SK-N-SH treated with all-trans-retinoic acid at 6 μM for 48 hours (cell line): ENCODE results near the gene PNPLA8.
"Not testable (repeated sequence)": the region's sequence is repeated elsewhere in the genome, so short reads cannot be mapped to it uniquely, and the experiment has no call there.

Experiments
- ATAC-seq: fragments of 200-7000 bp; cut with Tn5 transposase; 3 replicates; pipeline ENCODE4 v1.9.1; 2020; ENCODE audit warnings: mild to moderate bottlenecking, moderate library complexity
- ARNTL ChIP-seq: fragments of 450-650 bp; formaldehyde crosslinking; IDR thresholded peaks from 2 replicates; pipeline ENCODE4 v1.5.0; 2020; ENCODE audit warnings: low read depth, mild to moderate bottlenecking, moderate library complexity, borderline replicate concordance
- BACH2 ChIP-seq: fragments of 250-450 bp; sonication (Bioruptor Pico); IDR thresholded peaks from 2 replicates; pipeline ENCODE4 v1.9.0; 2021; ENCODE audit warnings: mild to moderate bottlenecking, borderline replicate concordance
- CREB5 ChIP-seq: fragments of 250-450 bp; sonication (Bioruptor Pico); IDR thresholded peaks from 2 replicates; pipeline ENCODE4 v1.5.1; 2020; ENCODE audit warnings: low read depth, mild to moderate bottlenecking, moderate library complexity
- CSDC2 ChIP-seq: fragments of 250-450 bp; sonication (Bioruptor Pico); IDR thresholded peaks from 2 replicates; pipeline ENCODE4 v1.5.0; 2020; ENCODE audit warnings: mild to moderate bottlenecking, moderate library complexity
- CSRNP3 ChIP-seq: fragments of 250-450 bp; sonication (Bioruptor Pico); IDR thresholded peaks from 2 replicates; pipeline ENCODE4 v1.5.1; 2021; ENCODE audit warnings: mild to moderate bottlenecking, moderate library complexity
- GLIS3 ChIP-seq: fragments of 250-450 bp; sonication (Bioruptor Pico); IDR thresholded peaks from 2 replicates; pipeline ENCODE4 v1.5.0; 2020; ENCODE audit warnings: mild to moderate bottlenecking, moderate library complexity
- ISL1 ChIP-seq: fragments of 250-450 bp; sonication (Bioruptor Pico); IDR thresholded peaks from 2 replicates; pipeline ENCODE4 v2.1.2; 2022; ENCODE audit warnings: mild to moderate bottlenecking, moderate library complexity
- PATZ1 ChIP-seq: fragments of 250-450 bp; sonication (Bioruptor Pico); IDR thresholded peaks from 2 replicates; pipeline ENCODE4 v1.8.0; 2020; ENCODE audit warnings: mild to moderate bottlenecking, moderate library complexity, borderline replicate concordance
- POU6F1 ChIP-seq: fragments of 250-450 bp; sonication (Bioruptor Pico); IDR thresholded peaks from 2 replicates; pipeline ENCODE4 v1.8.0; 2021; ENCODE audit warnings: low read depth, mild to moderate bottlenecking, moderate library complexity, borderline replicate concordance
- PPARA ChIP-seq: fragments of 250-450 bp; sonication (Bioruptor Pico); IDR thresholded peaks from 2 replicates; pipeline ENCODE4 v1.5.0; 2020; ENCODE audit warnings: mild to moderate bottlenecking, borderline replicate concordance
- RARB ChIP-seq: fragments of 250-450 bp; sonication (Bioruptor Pico); IDR thresholded peaks from 2 replicates; pipeline ENCODE4 v1.8.0; 2021; ENCODE audit warnings: mild to moderate bottlenecking, moderate library complexity
- TCF4 ChIP-seq: fragments of 250-450 bp; sonication (Bioruptor Pico); IDR thresholded peaks from 2 replicates; pipeline ENCODE4 v1.8.0; 2021; ENCODE audit warnings: mild to moderate bottlenecking, moderate library complexity, borderline replicate concordance
- TOX ChIP-seq: fragments of 250-450 bp; sonication (Bioruptor Pico); IDR thresholded peaks from 2 replicates; pipeline ENCODE4 v1.8.0; 2021; ENCODE audit warnings: mild to moderate bottlenecking, moderate library complexity, borderline replicate concordance
- TSHZ2 ChIP-seq: fragments of 250-450 bp; sonication (Bioruptor Pico); IDR thresholded peaks from 2 replicates; pipeline ENCODE4 v1.5.0; 2020; ENCODE audit warnings: mild to moderate bottlenecking, moderate library complexity
- ZC3H10 ChIP-seq: fragments of 250-450 bp; sonication (Bioruptor Pico); IDR thresholded peaks from 2 replicates; pipeline ENCODE4 v1.5.1; 2021; ENCODE audit warnings: mild to moderate bottlenecking, moderate library complexity
- ZFP3 ChIP-seq: fragments of 250-450 bp; sonication (Bioruptor Pico); IDR thresholded peaks from 2 replicates; pipeline ENCODE4 v1.5.0; 2020; ENCODE audit warnings: mild to moderate bottlenecking, moderate library complexity
- ZFP30 ChIP-seq: fragments of 450-650 bp; formaldehyde crosslinking; IDR thresholded peaks from 2 replicates; pipeline ENCODE4 v1.5.0; 2022; ENCODE audit warnings: mild to moderate bottlenecking, moderate library complexity
- ZNF565 ChIP-seq: fragments of 450-650 bp; formaldehyde crosslinking; conservative IDR thresholded peaks from 2 replicates; pipeline ENCODE4 v1.5.0; 2020; ENCODE audit warnings: low read depth, mild to moderate bottlenecking, moderate library complexity
- ZNF70 ChIP-seq: fragments of 450-650 bp; formaldehyde crosslinking; IDR thresholded peaks from 2 replicates; pipeline ENCODE4 v1.5.0; 2020; ENCODE audit warnings: mild to moderate bottlenecking, moderate library complexity
- ZNF8 ChIP-seq: fragments of 450-650 bp; formaldehyde crosslinking; IDR thresholded peaks from 2 replicates; pipeline ENCODE4 v1.5.0; 2020; ENCODE audit warnings: mild to moderate bottlenecking, moderate library complexity

Gene PNPLA8

GRCh38 chr7:108515013-108515412 is 10.9 kb downstream of the PNPLA8 start:
- ATAC-seq, result no peak
- no peak for TF ChIP-seq GLIS3 (CRISPR knock-in tag)
- TF ChIP-seq ZC3H10, result no peak
- no peak for TF ChIP-seq ZFP30 (CRISPR knock-in tag)
- TF ChIP-seq CSRNP3 (CRISPR knock-in tag), result no peak
- TF ChIP-seq PPARA (CRISPR knock-in tag), result no peak
- no peak for TF ChIP-seq ARNTL (CRISPR knock-in tag)
- no peak for TF ChIP-seq ZNF565 (CRISPR knock-in tag)
- TF ChIP-seq ISL1 (CRISPR knock-in tag), result no peak
- TF ChIP-seq ZFP3 (CRISPR knock-in tag), result no peak
- no peak for TF ChIP-seq ZNF8 (CRISPR knock-in tag)
- TF ChIP-seq TSHZ2, result no peak
- TF ChIP-seq CREB5 (CRISPR knock-in tag), result no peak
- no peak for TF ChIP-seq BACH2 (CRISPR knock-in tag)
- no peak for TF ChIP-seq POU6F1
- no peak for TF ChIP-seq ZNF70 (CRISPR knock-in tag)
- no peak for TF ChIP-seq TOX (CRISPR knock-in tag)
- TF ChIP-seq TCF4 (CRISPR knock-in tag), result no peak
- TF ChIP-seq PATZ1, result no peak
- TF ChIP-seq CSDC2 (CRISPR knock-in tag), result no peak

GRCh38 chr7:108511939-108512338 is 14.0 kb downstream of the PNPLA8 start:
- ATAC-seq, result no peak
- TF ChIP-seq ZFP30 (CRISPR knock-in tag) (no peak), CSDC2 (CRISPR knock-in tag) (no peak), RARB (CRISPR knock-in tag) (no peak), ZNF8 (CRISPR knock-in tag) (no peak), TCF4 (CRISPR knock-in tag) (no peak), ARNTL (CRISPR knock-in tag) (no peak), TSHZ2 (no peak)

- not testable (repeated sequence) for ATAC-seq
Measured at GRCh38 chr7:108504576-108504975, 21.4 kb downstream of the PNPLA8 start.
